HG02798 (cell line): Measurements from ENCODE around the gene SLC7A4.
"Not testable (repeated sequence)": the region's sequence is repeated elsewhere in the genome, so short reads cannot be mapped to it uniquely, and the experiment has no call there.

Experiments
- ATAC-seq: cut with Tn5 transposase; IDR thresholded peaks from one replicate; pipeline ENCODE4 v1.9.1; 2021; ENCODE audit warnings: mild to moderate bottlenecking; ENCODE audit not compliant: unreplicated experiment, poor library complexity

The SLC7A4 gene

GRCh38 chr22:21064917-21065864, 32.8 kb upstream of the SLC7A4 start:
- no peak for ATAC-seq

- ATAC-seq: not testable (repeated sequence)
Observed at GRCh38 chr22:21064425-21064824, 32.1 kb upstream of the SLC7A4 start.

GRCh38 chr22:21061660-21062321, 29.4 kb upstream of the SLC7A4 start:
- ATAC-seq: not testable (repeated sequence)

- not testable (repeated sequence) for ATAC-seq
Observed at GRCh38 chr22:21060363-21060762, 28.0 kb upstream of the SLC7A4 start.

GRCh38 chr22:21055880-21056319, 23.5 kb upstream of the SLC7A4 start:
- ATAC-seq: no peak

GRCh38 chr22:21055564-21055834, 23.1 kb upstream of the SLC7A4 start:
- no peak for ATAC-seq

GRCh38 chr22:21054714-21055563, 22.6 kb upstream of the SLC7A4 start:
- ATAC-seq: no peak

GRCh38 chr22:21054046-21054713, 21.8 kb upstream of the SLC7A4 start:
- ATAC-seq: no peak

- ATAC-seq: no peak
Observed at GRCh38 chr22:21052715-21053459, 20.5 kb upstream of the SLC7A4 start.

- no peak for ATAC-seq
Observed at GRCh38 chr22:21051831-21052400, 19.6 kb upstream of the SLC7A4 start.

- ATAC-seq: no peak
Observed at GRCh38 chr22:21051145-21051830, 18.9 kb upstream of the SLC7A4 start.

- not testable (repeated sequence) for ATAC-seq
Observed at GRCh38 chr22:21048965-21049364, 16.6 kb upstream of the SLC7A4 start.

GRCh38 chr22:21048448-21048847, 16.1 kb upstream of the SLC7A4 start:
- not testable (repeated sequence) for ATAC-seq

- no peak for ATAC-seq
Observed at GRCh38 chr22:21047730-21048129, 15.4 kb upstream of the SLC7A4 start.

- no peak for ATAC-seq
Observed at GRCh38 chr22:21047035-21047661, 14.8 kb upstream of the SLC7A4 start.

- peak; percentile 83 for ATAC-seq
Observed at GRCh38 chr22:21045585-21046294, 13.4 kb upstream of the SLC7A4 start, which contains the start of gene LRRC74B. LRRC74B (plus strand) TSS chr22:21045946; CDS start chr22:21045987, 41 bp downstream.

GRCh38 chr22:21044931-21045584, 12.7 kb upstream of the SLC7A4 start:
- no peak for ATAC-seq
